Progenitor cell of endocrine pancreas (in vitro differentiated cells): Measurements from ENCODE around the gene MARF1. TPM values are rescaled to one million over a fixed set of nuclear protein-coding genes. Genes with fewer than 3 reads are reported as not detected.
"Not testable (repeated sequence)": the region's sequence is repeated elsewhere in the genome, so short reads cannot be mapped to it uniquely, and the experiment has no call there.

ENCODE experiments used
- DNase-seq: peaks from one replicate; pipeline ENCODE4 v3.0.0; 2021; ENCODE audit warnings: low spot score; ENCODE audit not compliant: unreplicated experiment
- H3K27ac Mint-ChIP-seq: 2 replicates; pipeline ENCODE4 v1.8.0; 2021; ENCODE audit warnings: mild to moderate bottlenecking, moderate library complexity, mixed read lengths
- H3K27me3 Mint-ChIP-seq: 2 replicates; pipeline ENCODE4 v1.8.0; 2021; ENCODE audit warnings: mixed read lengths
- H3K36me3 Mint-ChIP-seq: 2 replicates; pipeline ENCODE4 v1.8.0; 2022; ENCODE audit warnings: mixed read lengths; ENCODE audit not compliant: insufficient read depth
- H3K4me1 Mint-ChIP-seq: 2 replicates; pipeline ENCODE4 v1.8.0; 2021; ENCODE audit warnings: low read depth, mixed read lengths
- H3K4me3 Mint-ChIP-seq: 2 replicates; pipeline ENCODE4 v1.8.0; 2021; ENCODE audit warnings: low read depth, mild to moderate bottlenecking, moderate library complexity, mixed read lengths
- H3K9me3 Mint-ChIP-seq: 2 replicates; pipeline ENCODE4 v1.8.0; 2021; ENCODE audit warnings: low read depth, mixed read lengths
- total RNA-seq: library from RNA; stranded (reverse); gene quantifications from 2 replicates; pipeline ENCODE4 v1.2.1, GENCODE V29; 2021
- TF ChIP-seq, protein P1 (sequence below): fragments of 200-600 bp; sonication (generic); IDR thresholded peaks from one replicate; pipeline ENCODE4 v1.5.0; 2021; ENCODE audit warnings: antibody characterized with exemption, mild to moderate bottlenecking; ENCODE audit not compliant: unreplicated experiment

MARF1 gene
- total RNA-seq, 1 donor from 2014 or later: 71.9 TPM

DNA sequence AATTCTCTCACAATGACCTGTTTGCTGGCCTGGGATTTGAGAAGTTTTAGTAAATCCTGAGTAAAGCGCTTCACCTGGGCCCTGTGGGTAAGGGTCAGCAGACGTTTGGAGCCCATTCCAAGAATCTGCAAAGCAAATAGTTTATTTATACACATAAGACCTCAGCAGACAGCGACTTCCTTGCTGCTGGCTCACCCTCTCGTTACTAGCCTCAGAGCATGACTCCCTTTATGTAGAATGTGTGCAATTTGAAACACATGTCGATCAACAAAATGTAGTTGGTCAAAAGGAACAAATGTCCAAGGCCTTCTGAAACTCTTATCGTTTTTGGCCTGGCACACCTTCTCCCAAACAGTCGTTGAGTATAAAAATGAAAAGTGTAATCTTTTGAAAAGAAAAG, 31.3 kb downstream of the MARF1 start:
- Mint-ChIP-seq H3K4me1 (no peaks in the 10 kb centered on the region), H3K27me3 (no peaks in the 10 kb centered on the region), H3K4me3 (no peak overlapping the region), H3K27ac (no peak overlapping the region), H3K9me3 (no peaks in the 10 kb centered on the region), H3K36me3 (peaks cover 43% of the 10 kb centered on the region)
- no peak for DNase-seq
- TF ChIP-seq, protein P1, sequence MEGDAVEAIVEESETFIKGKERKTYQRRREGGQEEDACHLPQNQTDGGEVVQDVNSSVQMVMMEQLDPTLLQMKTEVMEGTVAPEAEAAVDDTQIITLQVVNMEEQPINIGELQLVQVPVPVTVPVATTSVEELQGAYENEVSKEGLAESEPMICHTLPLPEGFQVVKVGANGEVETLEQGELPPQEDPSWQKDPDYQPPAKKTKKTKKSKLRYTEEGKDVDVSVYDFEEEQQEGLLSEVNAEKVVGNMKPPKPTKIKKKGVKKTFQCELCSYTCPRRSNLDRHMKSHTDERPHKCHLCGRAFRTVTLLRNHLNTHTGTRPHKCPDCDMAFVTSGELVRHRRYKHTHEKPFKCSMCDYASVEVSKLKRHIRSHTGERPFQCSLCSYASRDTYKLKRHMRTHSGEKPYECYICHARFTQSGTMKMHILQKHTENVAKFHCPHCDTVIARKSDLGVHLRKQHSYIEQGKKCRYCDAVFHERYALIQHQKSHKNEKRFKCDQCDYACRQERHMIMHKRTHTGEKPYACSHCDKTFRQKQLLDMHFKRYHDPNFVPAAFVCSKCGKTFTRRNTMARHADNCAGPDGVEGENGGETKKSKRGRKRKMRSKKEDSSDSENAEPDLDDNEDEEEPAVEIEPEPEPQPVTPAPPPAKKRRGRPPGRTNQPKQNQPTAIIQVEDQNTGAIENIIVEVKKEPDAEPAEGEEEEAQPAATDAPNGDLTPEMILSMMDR: no peak

DNA sequence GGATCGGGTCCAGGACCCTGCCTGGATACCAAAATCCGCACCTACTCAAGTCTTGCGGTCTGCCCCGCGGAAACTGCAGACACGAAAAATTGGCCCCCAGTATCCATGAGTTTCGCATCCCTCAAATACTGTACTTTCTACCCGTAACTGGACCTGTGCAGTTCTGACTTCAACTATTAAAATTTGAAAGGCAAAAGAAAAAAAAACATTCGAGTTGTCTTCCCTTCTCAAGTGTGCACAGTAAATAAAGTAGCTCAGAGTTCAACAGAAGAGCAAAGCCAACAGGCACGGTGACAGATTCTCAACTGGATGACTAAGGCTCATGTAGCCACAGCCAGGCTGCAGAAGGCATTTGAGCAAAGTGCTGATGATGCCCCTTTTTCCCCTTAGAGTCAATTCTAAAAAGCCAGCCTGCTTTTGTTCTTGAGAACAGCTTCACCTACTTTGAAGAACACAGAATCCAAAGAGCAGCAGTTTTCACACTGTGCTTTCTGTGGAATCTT, 32.5 kb downstream of the MARF1 start:
- Mint-ChIP-seq H3K27ac (no peak overlapping the region), H3K4me3 (no peak overlapping the region)
- TF ChIP-seq, protein P1: no peak

DNA sequence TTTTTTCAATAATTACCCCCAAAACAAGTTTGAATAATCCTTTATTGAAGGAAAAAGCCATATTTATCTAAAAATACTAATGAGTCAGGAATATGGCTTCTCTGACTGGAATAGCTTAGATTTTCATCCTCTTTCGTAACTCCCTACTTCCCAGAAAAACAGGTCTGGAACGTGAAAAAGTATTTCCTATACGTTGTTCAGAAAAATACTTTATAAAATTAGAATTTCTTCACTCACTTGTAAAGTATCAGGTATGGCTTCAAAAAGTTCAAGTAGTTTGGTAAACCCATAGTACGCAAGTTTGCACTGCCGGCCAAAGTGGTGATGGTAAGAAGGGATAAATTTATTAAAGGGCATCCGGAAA, 33.7 kb downstream of the MARF1 start:
- no peak for DNase-seq
- H3K36me3 Mint-ChIP-seq: peaks cover 41% of the 10 kb centered on the region
- H3K9me3 Mint-ChIP-seq: no peaks in the 10 kb centered on the region
- H3K4me3 Mint-ChIP-seq: no peak overlapping the region
- TF ChIP-seq, protein P1: no peak
- no peak overlapping the region for H3K27ac Mint-ChIP-seq
- H3K27me3 Mint-ChIP-seq: no peaks in the 10 kb centered on the region
- no peaks in the 10 kb centered on the region for H3K4me1 Mint-ChIP-seq

More for the DNA sequence above, 32.5 kb downstream of the MARF1 start:
- Mint-ChIP-seq H3K4me1 (no peaks in the 10 kb centered on the region), H3K36me3 (peaks cover 40% of the 10 kb centered on the region), H3K27me3 (no peaks in the 10 kb centered on the region), H3K9me3 (no peaks in the 10 kb centered on the region)
- no peak for DNase-seq

DNA sequence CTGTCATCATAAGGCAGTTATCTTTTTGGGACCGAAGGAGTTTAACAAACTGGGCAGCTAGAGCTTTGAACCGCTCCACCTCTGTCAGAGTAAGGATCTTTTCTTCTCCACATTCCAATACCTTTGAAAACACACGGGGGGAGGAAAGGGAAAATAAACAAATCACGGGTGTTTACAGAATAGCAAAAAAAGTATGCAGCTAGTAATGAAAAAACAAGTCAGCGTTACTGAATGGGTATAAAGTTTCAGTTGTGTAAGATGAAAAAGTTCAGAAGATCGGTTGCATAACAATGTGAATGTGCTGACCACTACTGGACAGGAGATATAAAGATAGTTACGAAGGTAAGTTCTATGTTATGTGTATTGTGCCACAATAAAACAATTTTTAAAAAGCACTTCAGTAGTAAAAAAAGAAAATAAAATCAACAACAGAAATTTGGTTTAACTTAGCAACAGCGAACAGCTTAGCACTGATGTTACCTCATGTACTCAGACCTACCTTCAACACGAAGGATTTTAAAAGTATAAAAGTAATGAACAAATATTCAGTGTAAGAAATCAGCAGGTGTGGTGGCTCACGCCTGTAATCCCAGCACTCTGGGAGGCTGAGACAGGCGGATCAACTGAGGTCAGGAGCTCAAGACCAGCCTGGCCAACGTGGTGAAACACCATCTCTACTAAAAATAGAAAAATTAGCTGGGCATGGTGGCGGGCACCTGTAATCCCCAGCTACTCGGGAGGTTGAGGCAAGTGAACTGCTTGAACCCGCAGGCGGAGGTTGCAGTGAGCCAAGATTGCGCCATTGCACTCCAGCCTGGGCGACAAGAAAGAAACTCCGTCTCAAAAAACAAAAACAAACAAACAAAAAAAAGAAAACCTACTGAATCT, 34.3 kb downstream of the MARF1 start:
- no peak overlapping the region for H3K4me3 Mint-ChIP-seq
- no peaks in the 10 kb centered on the region for H3K27me3 Mint-ChIP-seq
- H3K4me1 Mint-ChIP-seq: no peaks in the 10 kb centered on the region
- no peaks in the 10 kb centered on the region for H3K9me3 Mint-ChIP-seq
- TF ChIP-seq, protein P1: no peak
- no peak for DNase-seq
- no peak overlapping the region for H3K27ac Mint-ChIP-seq
- peaks cover 40% of the 10 kb centered on the region for H3K36me3 Mint-ChIP-seq

DNA sequence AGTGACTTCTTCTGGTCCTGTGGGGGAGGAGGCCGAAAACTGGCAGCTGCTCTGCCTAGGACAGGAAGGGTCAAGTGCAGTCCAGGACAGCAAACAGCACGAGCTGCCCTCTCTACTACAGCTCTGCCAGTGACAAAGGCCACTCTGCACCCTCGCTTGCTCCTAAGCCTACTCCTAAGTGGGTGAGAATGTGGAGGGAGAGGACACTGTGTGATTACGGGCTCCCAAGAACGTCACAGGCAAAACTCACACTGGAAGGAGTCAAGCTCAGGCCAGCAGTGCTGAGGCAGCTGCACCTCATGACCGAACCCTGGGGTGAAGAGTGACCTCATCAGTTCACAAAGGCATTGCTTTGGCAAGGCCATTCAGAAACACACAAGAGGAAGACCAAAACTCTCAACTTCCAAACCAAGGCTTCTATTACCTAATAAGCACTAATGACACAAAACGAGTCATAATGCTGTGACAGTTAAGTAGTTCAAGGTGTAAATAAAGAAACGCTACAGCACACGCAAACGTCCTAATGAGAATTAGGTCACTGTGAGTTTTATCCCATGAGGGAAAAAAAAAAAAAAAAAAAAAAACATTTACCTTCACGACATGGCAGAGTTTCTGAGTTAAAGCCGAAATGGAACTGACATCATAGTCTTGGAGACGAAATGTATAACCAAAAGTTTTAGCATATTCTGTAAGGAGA, 35.1 kb downstream of the MARF1 start:
- Mint-ChIP-seq H3K36me3 (peaks cover 42% of the 10 kb centered on the region), H3K27ac (no peak overlapping the region), H3K4me3 (no peak overlapping the region), H3K4me1 (no peaks in the 10 kb centered on the region), H3K9me3 (no peaks in the 10 kb centered on the region), H3K27me3 (no peaks in the 10 kb centered on the region)
- DNase-seq: no peak
- TF ChIP-seq, protein P1: no peak

DNA sequence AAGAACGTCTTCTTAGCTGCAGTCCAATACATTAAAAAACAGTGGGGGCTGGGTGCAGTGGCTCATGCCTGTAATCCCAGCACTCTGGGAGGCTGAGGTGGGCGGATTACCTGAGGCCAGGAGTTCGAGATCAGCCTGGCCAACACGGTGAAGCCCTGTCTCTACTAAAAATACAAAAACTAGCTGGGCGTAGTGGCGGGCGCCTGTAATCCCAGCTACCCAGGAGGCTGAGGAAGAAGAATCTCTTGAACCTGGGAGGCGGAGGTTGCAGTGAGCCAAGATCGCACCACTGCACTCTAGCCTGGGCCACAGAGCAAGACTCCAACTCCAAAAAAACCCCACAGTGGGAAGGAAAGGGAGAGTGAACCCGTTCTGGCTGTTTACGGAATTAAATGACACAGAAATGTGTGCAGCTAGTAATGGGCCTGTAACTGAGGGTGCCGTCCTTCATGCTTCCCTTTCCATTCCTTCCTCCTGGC, 35.7 kb downstream of the MARF1 start:
- not testable (repeated sequence) for H3K4me1 Mint-ChIP-seq, H3K9me3 Mint-ChIP-seq, H3K4me3 Mint-ChIP-seq, DNase-seq, H3K27me3 Mint-ChIP-seq, H3K27ac Mint-ChIP-seq
- H3K36me3 Mint-ChIP-seq: peaks cover 38% of the 10 kb centered on the region
